ENCODE data around the gene KDM4D. TPM values are rescaled to one million over a fixed set of nuclear protein-coding genes. Genes with fewer than 3 reads are reported as not detected.

KDM4D gene
- total RNA-seq, 2 donors from 2014 or later, result 0.71 to 0.74 TPM

DNA sequence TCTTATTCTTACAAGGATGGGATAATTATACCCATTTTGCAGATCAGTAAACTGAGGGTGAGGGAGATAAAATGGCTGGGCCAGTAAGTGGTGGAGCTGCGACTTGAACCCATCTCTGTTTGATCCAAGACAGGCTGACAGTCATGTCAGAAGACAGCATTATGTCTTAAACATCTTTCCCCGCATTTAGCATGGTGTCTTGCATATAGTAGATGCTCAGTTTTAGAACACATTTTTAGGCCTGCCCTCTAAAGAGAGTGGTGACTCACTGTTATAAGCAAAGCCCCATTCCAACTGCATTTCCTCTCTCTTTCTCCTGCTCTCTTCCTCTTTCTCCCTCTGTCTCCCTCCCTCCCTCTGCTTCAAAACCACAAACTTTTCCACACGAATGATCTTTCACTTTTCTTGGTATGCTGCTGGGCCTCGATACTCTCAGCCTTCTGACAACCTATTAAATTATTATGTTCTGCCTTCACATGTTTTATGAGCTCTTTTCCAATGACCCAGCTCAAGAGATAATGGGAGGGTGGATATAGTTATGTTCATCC is 25.4 kb upstream of the KDM4D start:
- no peak for DNase-seq (ENCODE audit: low spot score)
- intact Hi-C loops (cut with DNase I), result no loop called here

DNA sequence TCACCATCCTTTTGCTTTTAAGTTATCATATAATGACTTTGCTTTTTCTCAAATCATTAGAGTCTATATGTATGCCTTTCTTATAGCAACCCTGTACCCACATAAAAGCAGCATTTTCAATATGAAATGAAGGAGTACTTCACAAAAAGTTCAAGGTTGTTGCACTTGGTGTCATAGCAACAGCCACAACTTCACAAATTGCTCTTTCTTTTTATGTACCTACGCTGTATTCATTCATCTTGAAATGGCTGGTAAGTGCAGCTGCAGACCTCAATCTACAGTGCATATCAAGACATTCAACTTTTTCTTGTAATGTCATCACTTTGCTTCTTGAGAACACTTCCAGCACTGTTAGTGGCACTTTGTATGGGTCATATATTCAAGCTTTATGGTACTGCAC is 18.8 kb upstream of the KDM4D start:
- intact Hi-C loops (cut with DNase I), result no loop called here
- DNase-seq (ENCODE audit: low spot score), result no peak

DNA sequence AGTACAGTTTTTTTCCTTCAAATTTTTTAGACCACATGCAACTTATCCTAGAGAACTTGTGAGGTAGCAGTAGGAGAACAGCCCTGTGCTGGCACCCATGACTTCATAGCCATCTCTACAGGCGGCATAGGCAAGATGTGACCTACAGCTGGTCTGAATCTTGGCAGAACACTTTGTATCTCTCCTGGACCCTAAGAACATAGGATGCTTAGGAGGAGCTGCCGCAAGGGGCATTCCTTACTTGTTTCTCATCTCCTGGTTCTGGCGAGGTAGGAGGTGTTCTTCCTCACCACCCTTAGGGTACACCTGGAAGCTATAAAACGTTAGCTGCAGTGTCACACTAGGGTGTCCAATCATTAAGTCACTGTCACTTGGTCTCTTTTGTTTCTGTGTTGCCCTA is 16.5 kb upstream of the KDM4D start:
- intact Hi-C loops (cut with DNase I), result no loop called here
- DNase-seq (ENCODE audit: low spot score), result no peak

DNA sequence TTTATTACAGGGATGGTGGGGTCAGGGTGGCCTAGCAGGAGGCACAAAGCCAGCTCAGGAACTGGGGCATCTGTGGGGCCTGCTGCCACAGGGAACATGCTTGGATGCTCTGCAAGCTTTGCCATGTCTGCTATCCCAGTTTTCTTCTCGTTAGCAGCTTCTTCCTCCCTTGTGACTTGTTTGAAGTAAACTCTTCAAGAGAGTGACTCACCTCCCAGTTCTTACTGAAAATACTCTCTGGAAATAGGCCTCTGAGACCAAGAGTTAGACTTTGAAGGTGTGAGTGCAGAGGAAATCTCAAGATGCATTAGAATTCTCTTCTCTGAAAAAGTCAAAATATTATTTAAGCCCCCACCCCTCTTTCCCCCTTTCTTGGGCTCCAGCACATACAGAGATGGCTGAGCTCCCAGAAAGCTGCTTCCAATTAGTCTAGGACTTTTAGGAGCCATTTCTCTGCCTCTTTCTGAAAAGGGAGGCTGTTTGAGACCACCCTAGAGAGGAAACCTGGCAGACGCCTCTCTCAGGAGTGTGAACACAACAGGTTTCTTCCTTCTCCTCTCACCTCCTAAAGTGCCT is 15.3 kb upstream of the KDM4D start:
- intact Hi-C loops (cut with DNase I), result no loop called here
- no peak for DNase-seq (ENCODE audit: low spot score)

DNA sequence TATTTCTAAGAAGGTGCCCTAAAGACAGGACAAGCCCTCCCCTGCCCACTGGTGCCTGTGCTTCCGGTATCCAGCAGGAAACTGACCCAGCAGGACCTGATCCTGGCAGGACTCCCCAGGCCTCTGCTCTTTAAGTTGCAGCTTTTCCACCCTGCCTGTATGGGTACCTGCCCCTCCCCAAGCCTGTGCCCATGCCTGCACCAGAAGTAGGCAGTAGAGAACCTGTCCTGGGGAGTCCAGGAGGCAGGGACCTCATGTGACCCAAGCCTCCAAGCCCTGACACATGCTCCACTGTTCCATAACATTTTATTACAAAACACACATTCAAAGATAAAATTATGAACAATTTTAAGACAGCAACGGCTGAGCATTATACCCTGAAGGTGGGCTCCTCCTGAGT is 14.3 kb upstream of the KDM4D start:
- no peak for DNase-seq (ENCODE audit: low spot score)
- intact Hi-C loops (cut with DNase I), result no loop called here

DNA sequence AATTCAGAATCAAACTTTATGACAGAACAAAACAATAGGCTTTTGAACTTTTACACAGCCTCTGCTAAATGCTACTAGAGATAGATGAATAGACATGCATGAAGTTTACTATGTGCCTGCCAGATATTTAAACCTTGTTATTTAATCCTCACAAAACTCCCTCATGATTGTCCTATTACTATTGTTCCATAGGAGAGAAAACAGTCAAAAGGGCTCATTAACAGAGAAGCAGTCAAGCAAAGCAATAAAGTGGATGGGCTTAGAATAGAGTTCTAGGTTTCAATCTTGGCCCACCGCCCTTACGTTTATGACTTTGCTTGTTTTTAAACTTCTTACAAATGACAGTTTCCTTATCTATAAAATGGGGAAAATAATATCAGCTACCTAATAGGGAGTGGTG is 13.0 kb upstream of the KDM4D start:
- no peak for DNase-seq (ENCODE audit: low spot score)
- intact Hi-C loops (cut with DNase I), result loop anchor here in 1 of 2 donors (10.0 kb wide), 1 partner anchor 336 kb away; no protein-coding TSS in a partner anchor

DNA sequence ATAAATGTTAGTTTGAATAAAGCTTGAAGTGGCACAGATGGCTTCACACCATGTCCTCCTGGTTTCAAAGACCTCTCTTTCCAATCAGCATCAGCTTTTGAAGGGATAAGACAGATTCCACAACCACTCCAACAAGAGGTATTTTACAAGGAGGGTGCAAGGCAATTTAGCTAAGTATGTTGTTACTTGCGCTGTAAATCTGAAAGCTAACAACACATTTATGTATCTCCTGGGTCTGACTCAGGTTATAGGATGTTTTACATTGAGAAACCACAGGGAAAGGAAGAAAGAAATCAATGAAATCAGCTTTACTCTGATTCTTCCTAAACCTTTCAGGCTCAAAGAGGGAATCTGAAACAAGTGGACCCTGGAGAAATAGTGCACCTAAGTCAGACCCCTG is 12.3 kb upstream of the KDM4D start:
- no peak for DNase-seq (ENCODE audit: low spot score)
- intact Hi-C loops (cut with DNase I), result loop anchor here in 1 of 2 donors (10.0 kb wide), 1 partner anchor 336 kb away; no protein-coding TSS in a partner anchor

- DNase-seq (ENCODE audit: low spot score), result no peak
- intact Hi-C loops (cut with DNase I), result loop anchor here in 1 of 2 donors (10.0 kb wide), 1 partner anchor 340 kb away; no protein-coding TSS in a partner anchor
These were observed 8.6 kb upstream of the KDM4D start for GRCh38 chr11:94964934-94965333.

- DNase-seq (ENCODE audit: low spot score), result no peak
- intact Hi-C loops (cut with DNase I), result loop anchor here in 1 of 2 donors (10.0 kb wide), 1 partner anchor 344 kb away; no protein-coding TSS in a partner anchor
These were observed 5.1 kb upstream of the KDM4D start for GRCh38 chr11:94968334-94968958.

DNA sequence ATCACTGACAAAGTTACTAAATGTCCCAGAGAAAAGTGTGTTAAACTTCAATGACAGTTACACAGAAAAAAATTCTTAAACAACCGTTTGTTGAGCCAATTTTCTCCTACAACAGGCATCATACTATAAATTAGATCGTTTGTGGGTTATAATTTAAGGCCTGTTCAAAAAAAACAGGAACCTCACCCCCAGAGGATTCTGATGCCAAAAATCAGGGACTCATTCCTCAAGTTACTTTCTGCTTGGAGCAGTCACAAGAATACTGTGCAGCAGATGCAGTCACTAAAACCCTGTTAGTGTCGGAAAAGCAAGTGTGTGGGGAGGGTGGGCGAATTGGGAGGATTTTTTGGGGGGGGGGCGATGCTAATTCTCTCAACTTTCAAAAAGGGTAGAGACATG is 810 bp upstream of the KDM4D start:
- intact Hi-C loops (cut with DNase I), result no loop called here
- DNase-seq (ENCODE audit: low spot score), result no peak

GRCh38 chr11:94974178-94974577 is 669 bp downstream of the KDM4D start:
- no peak for DNase-seq (ENCODE audit: low spot score)
- intact Hi-C loops (cut with DNase I), result no loop called here

DNA sequence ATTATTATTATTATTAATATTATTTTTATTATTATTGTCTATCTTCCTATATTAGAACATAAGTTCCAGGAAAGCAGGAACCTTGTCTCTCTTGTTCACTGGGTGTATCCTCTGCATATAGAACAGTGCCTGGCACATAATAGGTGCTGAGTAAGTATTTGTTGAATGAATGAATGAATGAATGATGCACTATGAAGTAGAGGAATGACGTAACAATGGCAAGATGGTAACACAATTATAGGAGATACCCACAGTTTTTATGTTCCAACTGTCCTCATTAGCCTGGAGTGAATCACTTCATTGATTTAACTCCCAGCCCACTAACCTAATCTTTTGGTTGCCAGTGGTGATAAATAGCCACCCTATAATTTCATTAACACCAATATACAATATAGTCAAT is 2.1 kb downstream of the KDM4D start:
- intact Hi-C loops (cut with DNase I), result no loop called here

DNA sequence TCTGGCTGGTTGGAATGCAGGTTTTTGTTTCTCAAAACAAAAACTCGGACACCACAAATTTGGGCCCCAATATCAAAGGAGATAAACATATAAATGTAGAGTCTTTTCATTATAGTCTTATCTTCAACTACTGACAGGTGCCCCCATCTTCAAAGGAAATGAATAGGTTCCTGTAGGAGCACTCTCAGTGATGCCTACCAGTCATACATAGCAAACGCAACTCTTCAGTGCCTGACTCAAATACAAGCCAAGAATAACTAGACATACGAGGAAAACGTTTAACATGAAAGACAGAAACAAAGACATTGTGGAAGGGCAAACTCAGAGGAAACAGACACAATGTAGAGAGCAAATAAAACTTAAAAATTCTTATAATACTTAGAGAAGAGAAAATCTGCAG is 13.9 kb downstream of the KDM4D start:
- DNase-seq (ENCODE audit: low spot score), result no peak
- intact Hi-C loops (cut with DNase I), result no loop called here

More for the DNA sequence above, 2.1 kb downstream of the KDM4D start:
- no peak for DNase-seq (ENCODE audit: low spot score)

- intact Hi-C loops (cut with DNase I), result no loop called here
- no peak for DNase-seq (ENCODE audit: low spot score)
These were observed 15.2 kb downstream of the KDM4D start for GRCh38 chr11:94988748-94989147.

DNA sequence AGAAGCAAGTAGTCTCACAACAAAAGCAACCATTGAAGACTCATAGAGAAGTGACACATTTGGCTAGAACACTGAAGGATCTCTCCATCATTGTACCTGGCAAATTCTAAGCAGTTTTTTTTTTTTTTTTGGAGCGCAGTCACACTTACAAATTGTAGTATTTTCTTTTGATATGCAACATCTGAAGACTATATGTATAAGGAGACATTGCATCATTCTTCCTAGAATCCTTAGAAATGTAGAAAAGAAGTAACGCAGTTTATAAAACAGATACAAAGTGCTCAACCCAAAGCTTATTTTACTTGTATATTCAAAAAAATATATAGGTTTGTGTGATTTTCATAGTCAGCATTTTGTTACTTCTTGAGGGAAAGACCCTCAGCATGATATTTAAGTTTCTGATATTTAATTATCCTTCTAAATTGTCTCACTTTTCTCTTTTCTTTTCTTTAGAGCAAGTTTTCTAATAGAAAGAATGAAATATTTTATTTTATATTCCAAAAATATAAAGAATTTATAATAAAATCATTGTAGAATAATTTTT is 20.0 kb downstream of the KDM4D start:
- no peak for DNase-seq (ENCODE audit: low spot score)
- intact Hi-C loops (cut with DNase I), result no loop called here

DNA sequence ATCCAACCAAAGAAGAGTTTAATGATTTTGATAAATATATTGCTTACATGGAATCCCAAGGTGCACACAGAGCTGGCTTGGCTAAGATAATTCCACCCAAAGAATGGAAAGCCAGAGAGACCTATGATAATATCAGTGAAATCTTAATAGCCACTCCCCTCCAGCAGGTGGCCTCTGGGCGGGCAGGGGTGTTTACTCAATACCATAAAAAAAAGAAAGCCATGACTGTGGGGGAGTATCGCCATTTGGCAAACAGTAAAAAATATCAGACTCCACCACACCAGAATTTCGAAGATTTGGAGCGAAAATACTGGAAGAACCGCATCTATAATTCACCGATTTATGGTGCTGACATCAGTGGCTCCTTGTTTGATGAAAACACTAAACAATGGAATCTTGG is 23.9 kb downstream of the KDM4D start:
- intact Hi-C loops (cut with DNase I), result no loop called here
- DNase-seq (ENCODE audit: low spot score), result no peak

- no peak for DNase-seq (ENCODE audit: low spot score)
- intact Hi-C loops (cut with DNase I), result no loop called here
These were observed 24.8 kb downstream of the KDM4D start for GRCh38 chr11:94998285-94998684.

DNA sequence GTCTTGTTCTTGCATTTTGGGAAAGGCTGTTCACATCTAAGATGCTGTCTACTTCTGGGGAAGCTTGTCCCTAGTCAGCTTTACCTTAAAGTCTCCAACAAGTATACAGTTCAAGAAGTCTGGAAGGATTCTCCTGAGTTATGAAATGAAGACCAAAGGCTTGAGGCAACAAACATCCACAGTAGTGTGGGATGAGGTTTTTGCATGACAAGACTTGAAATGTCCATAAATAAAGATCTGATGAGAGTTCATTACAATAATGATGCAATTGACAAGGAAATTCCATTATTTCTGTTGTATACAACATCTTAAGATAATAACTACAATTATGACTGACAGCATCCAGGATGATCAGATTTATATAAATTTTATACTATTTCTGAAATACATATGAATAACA is 30.2 kb downstream of the KDM4D start:
- DNase-seq (ENCODE audit: low spot score), result no peak
- intact Hi-C loops (cut with DNase I), result no loop called here

DNA sequence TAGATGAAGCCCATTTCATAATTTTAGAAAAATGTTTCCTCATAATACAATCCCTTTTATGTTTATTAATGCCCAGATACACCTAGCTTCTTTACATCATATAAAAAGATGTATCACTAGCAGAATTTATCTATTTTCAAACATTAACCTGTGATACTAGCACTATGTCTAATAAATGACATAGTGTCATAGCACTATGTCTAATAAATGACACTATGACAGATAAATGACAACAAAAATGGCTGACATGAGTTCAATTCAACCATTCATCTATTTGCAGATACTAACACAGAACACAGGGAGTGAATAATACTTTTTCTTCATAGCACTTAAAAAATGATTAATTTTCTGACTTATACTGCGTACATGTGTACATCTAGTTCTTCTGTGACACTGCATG is 32.1 kb downstream of the KDM4D start:
- no peak for DNase-seq (ENCODE audit: low spot score)
- intact Hi-C loops (cut with DNase I), result no loop called here

GRCh38 chr11:95011376-95011775 is 37.9 kb downstream of the KDM4D start:
- DNase-seq (ENCODE audit: low spot score), result no peak

More at GRCh38 chr11:95011376-95011775, 37.9 kb downstream of the KDM4D start:
- intact Hi-C loops (cut with DNase I), result no loop called here

Data from posterior vena cava (tissue), 2 donors.